Measurements from ENCODE around the gene TMTC3.

TMTC3 gene

GRCh38 chr12:88228720-88229119, 86.6 kb downstream of the TMTC3 start:
- DNase-seq: no peak

GRCh38 chr12:88230271-88230670, 88.2 kb downstream of the TMTC3 start:
- no peak for DNase-seq

GRCh38 chr12:88235183-88235833, 93.2 kb downstream of the TMTC3 start:
- no peak for DNase-seq

- no peak for DNase-seq
Measured at GRCh38 chr12:88237954-88238353, 95.8 kb downstream of the TMTC3 start.

- no peak for DNase-seq
Measured at GRCh38 chr12:88238406-88238805, 96.3 kb downstream of the TMTC3 start.

GRCh38 chr12:88241862-88242570, 99.9 kb downstream of the TMTC3 start:
- DNase-seq: no peak

GRCh38 chr12:88242571-88242925, 100.4 kb downstream of the TMTC3 start:
- DNase-seq: no peak

- DNase-seq: no peak
Measured at GRCh38 chr12:88242939-88243338, 100.8 kb downstream of the TMTC3 start.

GRCh38 chr12:88243982-88244381, 101.9 kb downstream of the TMTC3 start:
- no peak for DNase-seq

- DNase-seq: no peak
Measured at GRCh38 chr12:88245905-88246304, 103.8 kb downstream of the TMTC3 start.

- DNase-seq: no peak
Measured at GRCh38 chr12:88247241-88247643, 105.1 kb downstream of the TMTC3 start.

- no peak for DNase-seq
Measured at GRCh38 chr12:88248606-88249005, 106.5 kb downstream of the TMTC3 start.

All from NCI-H2029 treated with DMSO at 0.1 percent for 48 hours (cell line).